Lower leg skin (tissue), 3 donors: ENCODE data around the gene AKAP5.

Experiments used
- POLR2A ChIP-seq, 2 donors: fragments of 450-650 bp; IDR thresholded peaks; one replicate each; pipeline ENCODE4 v1.6.1; 2016 to 2017; ENCODE audit warnings: antibody characterized with exemption in 2 of 2, mild to moderate bottlenecking in 1 of 2, moderate library complexity in 1 of 2
- TF ChIP-seq, protein P1 (sequence below), 3 donors: fragments of 450-650 bp; IDR thresholded peaks; one replicate each; pipeline ENCODE4 v1.5.1; 2016; ENCODE audit warnings: antibody characterized with exemption in 3 of 3, mild to moderate bottlenecking in 3 of 3, moderate library complexity in 2 of 3

DNA sequence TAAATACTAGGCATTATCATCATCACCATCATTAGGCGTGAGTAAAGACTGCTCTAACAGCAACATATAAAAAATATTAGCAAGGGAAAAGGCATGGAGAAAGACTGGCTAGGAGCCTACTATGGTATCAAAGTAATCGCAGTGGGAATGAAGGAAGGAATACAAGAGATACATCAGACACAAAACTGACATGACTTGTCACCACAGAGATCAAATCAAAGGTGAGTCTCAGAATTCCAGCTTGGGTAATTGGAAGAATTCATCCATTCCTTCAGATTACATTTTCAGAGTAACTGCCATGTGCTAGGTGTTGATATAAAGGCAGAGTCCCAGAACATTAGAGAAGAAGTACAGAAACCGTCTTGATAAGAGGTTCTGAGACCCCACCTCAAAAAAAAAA is 28.2 kb downstream of the AKAP5 start:
- TF ChIP-seq POLR2A (IDR thresholded peaks at IDR 0.05): no peak
- TF ChIP-seq, protein P1, sequence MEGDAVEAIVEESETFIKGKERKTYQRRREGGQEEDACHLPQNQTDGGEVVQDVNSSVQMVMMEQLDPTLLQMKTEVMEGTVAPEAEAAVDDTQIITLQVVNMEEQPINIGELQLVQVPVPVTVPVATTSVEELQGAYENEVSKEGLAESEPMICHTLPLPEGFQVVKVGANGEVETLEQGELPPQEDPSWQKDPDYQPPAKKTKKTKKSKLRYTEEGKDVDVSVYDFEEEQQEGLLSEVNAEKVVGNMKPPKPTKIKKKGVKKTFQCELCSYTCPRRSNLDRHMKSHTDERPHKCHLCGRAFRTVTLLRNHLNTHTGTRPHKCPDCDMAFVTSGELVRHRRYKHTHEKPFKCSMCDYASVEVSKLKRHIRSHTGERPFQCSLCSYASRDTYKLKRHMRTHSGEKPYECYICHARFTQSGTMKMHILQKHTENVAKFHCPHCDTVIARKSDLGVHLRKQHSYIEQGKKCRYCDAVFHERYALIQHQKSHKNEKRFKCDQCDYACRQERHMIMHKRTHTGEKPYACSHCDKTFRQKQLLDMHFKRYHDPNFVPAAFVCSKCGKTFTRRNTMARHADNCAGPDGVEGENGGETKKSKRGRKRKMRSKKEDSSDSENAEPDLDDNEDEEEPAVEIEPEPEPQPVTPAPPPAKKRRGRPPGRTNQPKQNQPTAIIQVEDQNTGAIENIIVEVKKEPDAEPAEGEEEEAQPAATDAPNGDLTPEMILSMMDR (IDR thresholded peaks at IDR 0.05): no peak
